ENCODE measurements around the gene GPS1.

DNA sequence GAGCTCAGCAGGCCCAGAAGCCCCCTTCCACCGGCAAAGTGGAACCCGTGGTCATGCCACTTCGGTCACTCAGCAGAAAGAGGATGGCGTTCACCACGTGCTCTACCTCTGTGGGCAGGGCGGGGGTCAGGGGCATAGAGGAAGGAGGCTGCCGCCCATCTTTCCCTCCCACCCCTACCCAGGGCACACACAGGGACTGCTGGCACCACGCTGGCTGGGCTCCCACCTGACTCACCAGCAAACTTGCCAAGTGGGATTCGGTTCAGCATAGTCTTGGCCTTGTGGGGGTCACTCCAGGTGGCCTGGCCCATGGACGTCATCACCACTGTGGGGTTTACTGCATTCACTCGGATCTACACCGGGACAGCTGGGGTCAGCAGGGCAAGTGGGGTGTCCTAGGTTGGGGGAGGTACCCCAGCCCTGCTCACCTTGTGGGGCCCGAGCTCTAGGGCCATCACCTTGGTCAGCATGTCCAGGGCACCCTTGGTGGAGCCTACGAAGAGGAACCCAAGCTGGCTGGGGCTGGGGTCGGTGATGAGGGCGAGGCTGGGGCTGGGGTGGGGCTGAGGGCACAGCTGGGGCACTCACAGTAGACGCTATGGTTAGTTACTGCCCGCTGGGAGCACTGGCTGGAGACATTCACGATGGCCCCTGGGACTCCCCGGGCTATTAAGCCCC is 15.6 kb upstream of the GPS1 start:
- TF ChIP-seq FOXM1 (IDR thresholded peaks at IDR 0.05; ENCODE audit: borderline replicate concordance, low read depth) (no peak), TEAD4 (IDR thresholded peaks at IDR 0.05) (no peak), EP300 (IDR thresholded peaks at IDR 0.05; ENCODE audit: borderline replicate concordance) (no peak), CEBPB (IDR thresholded peaks at IDR 0.05) (no peak), YY1 (IDR thresholded peaks at IDR 0.05; ENCODE audit: low read depth) (no peak), EGR1 (IDR thresholded peaks at IDR 0.05) (no peak), CREB1 (IDR thresholded peaks at IDR 0.05; ENCODE audit: low read depth) (no peak), RAD21 (IDR thresholded peaks at IDR 0.05; ENCODE audit: low read depth) (no peak)

Measured in Ishikawa (cell line).